KOPT-K1 (cell line): ENCODE results near the gene OR52M1.

Experiments used
- H3K27ac ChIP-seq: fragments of 200-600 bp; sonication (generic); 2 replicates; pipeline ENCODE4 v1.5.1; 2016; ENCODE audit warnings: antibody characterized with exemption, mild to moderate bottlenecking, low read depth, low read length; ENCODE audit not compliant: poor library complexity, severe bottlenecking
- H3K36me3 ChIP-seq: fragments of 200-600 bp; sonication (generic); 2 replicates; pipeline ENCODE4 v1.5.1; 2017; ENCODE audit warnings: antibody characterized with exemption, mild to moderate bottlenecking, low read length, moderate library complexity; ENCODE audit not compliant: insufficient read depth
- H3K9me3 ChIP-seq: fragments of 200-600 bp; sonication (generic); 2 replicates; pipeline ENCODE4 v1.5.1; 2017; ENCODE audit warnings: antibody characterized with exemption, low read length, mild to moderate bottlenecking; ENCODE audit not compliant: insufficient read depth, poor library complexity, severe bottlenecking

The OR52M1 gene

GRCh38 chr11:4546878-4547277, 1.9 kb downstream of the OR52M1 start:
- Histone ChIP-seq H3K27ac (no peak overlapping the region), H3K36me3 (no peaks in the 10 kb centered on the region), H3K9me3 (no peaks in the 10 kb centered on the region)

- no peak overlapping the region for H3K27ac ChIP-seq
- no peaks in the 10 kb centered on the region for H3K36me3 ChIP-seq
- H3K9me3 ChIP-seq: no peaks in the 10 kb centered on the region
These were observed 2.4 kb downstream of the OR52M1 start for GRCh38 chr11:4547416-4547815.

- Histone ChIP-seq H3K36me3 (no peaks in the 10 kb centered on the region), H3K9me3 (no peaks in the 10 kb centered on the region), H3K27ac (no peak overlapping the region)
These were observed 6.5 kb downstream of the OR52M1 start for GRCh38 chr11:4551346-4551979.

GRCh38 chr11:4559527-4560440, 14.8 kb downstream of the OR52M1 start:
- H3K9me3 ChIP-seq: peaks cover 4% of the 10 kb centered on the region
- H3K36me3 ChIP-seq: no peaks in the 10 kb centered on the region
- no peak overlapping the region for H3K27ac ChIP-seq

GRCh38 chr11:4560467-4560866, 15.5 kb downstream of the OR52M1 start:
- no peaks in the 10 kb centered on the region for H3K36me3 ChIP-seq
- H3K9me3 ChIP-seq: peaks cover 4% of the 10 kb centered on the region
- H3K27ac ChIP-seq: no peak overlapping the region

GRCh38 chr11:4565371-4565770, 20.4 kb downstream of the OR52M1 start:
- Histone ChIP-seq H3K9me3 (peaks cover 4% of the 10 kb centered on the region), H3K27ac (no peak overlapping the region), H3K36me3 (no peaks in the 10 kb centered on the region)

- H3K27ac ChIP-seq: no peak overlapping the region
- no peaks in the 10 kb centered on the region for H3K36me3 ChIP-seq
- H3K9me3 ChIP-seq: peaks cover under 1% of the 10 kb centered on the region
These were observed 24.1 kb downstream of the OR52M1 start for GRCh38 chr11:4569075-4569474.

- H3K36me3 ChIP-seq: no peaks in the 10 kb centered on the region
- no peak overlapping the region for H3K27ac ChIP-seq
- no peaks in the 10 kb centered on the region for H3K9me3 ChIP-seq
These were observed 31.9 kb downstream of the OR52M1 start for GRCh38 chr11:4576880-4577279.

- no peaks in the 10 kb centered on the region for H3K9me3 ChIP-seq
- no peak overlapping the region for H3K27ac ChIP-seq
- H3K36me3 ChIP-seq: no peaks in the 10 kb centered on the region
These were observed 32.8 kb downstream of the OR52M1 start for GRCh38 chr11:4577761-4578160.

GRCh38 chr11:4578624-4579023, 33.6 kb downstream of the OR52M1 start:
- H3K9me3 ChIP-seq: no peaks in the 10 kb centered on the region
- no peak overlapping the region for H3K27ac ChIP-seq
- H3K36me3 ChIP-seq: no peaks in the 10 kb centered on the region

GRCh38 chr11:4580124-4580523, 35.1 kb downstream of the OR52M1 start:
- H3K9me3 ChIP-seq: no peaks in the 10 kb centered on the region
- no peaks in the 10 kb centered on the region for H3K36me3 ChIP-seq
- H3K27ac ChIP-seq: no peak overlapping the region

- Histone ChIP-seq H3K9me3 (no peaks in the 10 kb centered on the region), H3K27ac (no peak within 1 kb of the TSS), H3K36me3 (no peaks in the 10 kb centered on the region)
These were observed 36.5 kb downstream of the OR52M1 start, which contains the start of gene OR52I2 for GRCh38 chr11:4581443-4581842. Gene OR52I2 (plus strand): TSS chr11:4581743.

- Histone ChIP-seq H3K36me3 (no peaks in the 10 kb centered on the region), H3K9me3 (no peaks in the 10 kb centered on the region), H3K27ac (no peak overlapping the region)
These were observed 44.0 kb downstream of the OR52M1 start for GRCh38 chr11:4589017-4589416.

GRCh38 chr11:4593739-4594138, 48.7 kb downstream of the OR52M1 start, which contains the start of gene OR52I1:
Gene OR52I1 (plus strand): TSS chr11:4594039. CDS start chr11:4594039, 0 bp downstream.
- Histone ChIP-seq H3K27ac (no peak within 1 kb of the TSS), H3K36me3 (peaks cover 4% of the 10 kb centered on the region), H3K9me3 (no peaks in the 10 kb centered on the region)
